NK-92 treated with Interleukin-12 subunit alpha and Interleukin-12 subunit beta, amount 100 ng/mL, for 24 hours (cell line): ENCODE measurements around the gene HTR2B.
"Not testable (repeated sequence)": the region's sequence is repeated elsewhere in the genome, so short reads cannot be mapped to it uniquely, and the experiment has no call there.

Experiments
- DNase-seq: peaks from one replicate; lab custom pipeline; 2025; lab: John Stamatoyannopoulos, UW

The HTR2B gene

DNA sequence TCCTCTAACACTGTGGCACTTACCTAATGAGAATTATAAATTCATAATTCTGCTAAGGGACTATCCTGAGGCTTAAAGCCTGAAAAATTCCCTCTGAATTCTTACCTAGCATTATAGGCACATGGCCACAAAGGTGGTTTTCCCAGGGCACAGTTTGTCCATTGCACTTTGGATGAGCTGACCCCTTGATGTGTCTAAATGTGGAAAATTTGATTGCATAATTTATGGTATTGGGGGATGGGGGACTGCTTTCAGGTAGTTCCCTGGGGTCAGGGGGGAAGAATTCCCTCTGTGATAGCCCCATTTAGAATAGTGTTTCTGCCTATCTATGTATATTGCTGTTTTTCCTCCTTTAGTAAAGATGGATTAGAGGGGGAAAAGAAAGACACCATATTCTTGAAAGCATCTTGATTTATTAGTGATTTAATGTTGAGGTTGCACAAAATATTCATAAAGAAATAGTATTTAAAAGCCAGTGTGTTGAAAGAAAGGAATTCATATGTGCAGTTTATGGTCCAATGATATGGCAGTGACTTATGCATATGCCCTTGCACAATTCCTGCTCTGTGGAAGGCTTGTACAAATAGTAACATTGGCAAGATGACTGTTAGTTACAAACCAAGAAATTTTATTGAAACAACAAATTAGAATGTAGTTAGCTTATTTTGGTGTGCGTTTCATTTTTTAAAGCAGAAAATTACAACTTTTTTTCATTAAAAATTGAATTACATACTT is 8.7 kb upstream of the HTR2B start:
- DNase-seq = no peak

- DNase-seq = no peak
Measured at GRCh38 chr2:231132129-231132528, 7.3 kb upstream of the HTR2B start.

DNA sequence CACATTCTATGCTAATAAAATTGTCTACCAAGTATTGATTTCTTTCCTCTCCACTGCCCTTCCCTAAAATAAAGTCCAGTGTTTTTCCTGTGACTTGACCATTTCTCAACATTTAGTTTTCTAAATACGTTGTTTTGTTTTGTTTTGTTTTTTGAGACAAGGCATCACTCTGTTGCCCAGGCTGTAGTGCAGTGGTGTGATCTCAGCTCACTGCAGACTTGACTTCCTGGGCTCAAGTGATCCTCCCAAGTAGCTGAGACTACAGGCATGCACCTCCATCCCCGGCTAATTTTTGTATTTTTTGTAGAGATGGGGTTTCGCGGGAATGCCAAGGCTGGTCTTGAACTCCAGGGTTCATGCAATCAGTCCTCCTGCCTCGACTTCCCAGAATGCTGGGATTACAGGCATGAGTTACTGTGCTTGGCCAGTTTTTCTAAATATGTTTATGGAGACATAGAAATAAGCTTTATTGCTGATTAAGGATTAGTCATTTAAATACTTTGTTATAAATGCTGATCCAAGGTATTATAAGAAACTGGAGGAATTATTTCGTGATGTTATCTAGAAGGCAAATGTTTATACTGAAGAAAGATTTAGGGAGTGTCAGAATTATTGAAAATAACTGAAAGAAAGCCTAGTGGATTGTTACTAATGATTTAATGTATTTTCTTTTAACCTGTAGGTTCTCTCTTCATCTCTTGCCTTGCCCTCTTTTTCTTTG is 5.7 kb upstream of the HTR2B start:
- no peak for DNase-seq

GRCh38 chr2:231129216-231129615 is 4.4 kb upstream of the HTR2B start:
- DNase-seq = no peak

- DNase-seq = no peak
Measured at GRCh38 chr2:231128541-231128940, 3.7 kb upstream of the HTR2B start.

GRCh38 chr2:231127936-231128335 is 3.1 kb upstream of the HTR2B start:
- DNase-seq = no peak

DNA sequence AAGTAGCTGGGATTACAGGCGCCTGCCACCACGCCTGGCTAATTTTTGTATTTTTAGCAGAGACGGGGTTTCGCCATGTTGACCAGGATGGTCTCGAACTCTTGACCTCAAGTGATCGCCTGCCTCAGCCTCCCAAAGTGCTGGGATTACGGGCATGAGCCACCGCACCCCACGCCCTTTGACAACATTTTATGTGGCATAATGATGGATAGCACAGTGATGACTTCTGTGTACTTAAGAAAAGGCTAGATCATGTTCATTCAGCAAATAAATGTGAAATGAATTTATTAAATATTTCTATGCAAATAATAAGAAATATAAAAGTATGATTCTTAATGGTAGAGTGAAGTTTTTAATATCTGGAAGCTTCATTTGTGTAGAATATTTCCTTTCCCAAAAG is 2.6 kb upstream of the HTR2B start:
- DNase-seq = no peak

- no peak for DNase-seq
Measured at GRCh38 chr2:231126123-231126522, 1.3 kb upstream of the HTR2B start.

DNA sequence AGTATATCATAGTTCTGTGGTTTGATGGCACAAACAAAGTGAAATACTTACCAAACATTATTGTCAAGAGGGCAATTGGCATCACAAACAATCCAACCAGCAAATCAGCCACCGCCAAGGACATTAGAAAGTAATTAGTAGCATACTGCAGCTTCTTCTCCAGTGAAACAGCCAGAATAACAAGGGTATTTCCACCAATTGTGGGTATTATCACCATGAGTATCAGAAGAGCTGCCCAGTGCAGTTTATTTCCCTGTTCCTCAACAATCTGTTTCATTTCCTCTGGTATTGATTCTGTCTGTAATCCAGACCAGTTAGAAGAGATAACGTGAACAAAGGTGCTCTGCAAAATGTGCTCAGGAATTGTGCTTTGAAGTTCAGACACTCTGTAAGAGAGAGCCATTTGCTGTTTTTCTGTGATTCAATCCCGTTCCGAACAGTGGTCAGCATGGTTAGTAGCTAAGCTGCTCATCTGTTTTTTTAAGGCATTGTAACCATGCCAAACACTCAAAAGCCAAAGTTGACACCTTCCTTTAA is 1.4 kb downstream of the HTR2B start:
- DNase-seq = no peak

DNA sequence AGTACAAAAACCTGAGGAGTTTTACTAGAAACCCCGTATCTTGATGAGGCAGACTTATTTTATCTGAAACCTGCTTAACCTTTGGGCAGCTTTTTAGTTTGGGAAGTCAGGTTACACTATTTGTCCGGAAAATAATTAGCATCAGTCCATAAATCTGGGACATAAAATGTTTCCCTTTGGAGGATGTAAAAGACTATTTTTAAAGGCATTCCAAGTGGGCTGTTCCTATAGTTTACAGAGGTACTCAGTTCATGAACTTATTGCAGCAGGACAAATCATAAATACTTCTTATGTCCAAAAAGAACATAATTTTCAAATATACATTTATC is 6.3 kb downstream of the HTR2B start:
- no peak for DNase-seq

GRCh38 chr2:231117922-231118613 is 6.8 kb downstream of the HTR2B start:
- DNase-seq = no peak

DNA sequence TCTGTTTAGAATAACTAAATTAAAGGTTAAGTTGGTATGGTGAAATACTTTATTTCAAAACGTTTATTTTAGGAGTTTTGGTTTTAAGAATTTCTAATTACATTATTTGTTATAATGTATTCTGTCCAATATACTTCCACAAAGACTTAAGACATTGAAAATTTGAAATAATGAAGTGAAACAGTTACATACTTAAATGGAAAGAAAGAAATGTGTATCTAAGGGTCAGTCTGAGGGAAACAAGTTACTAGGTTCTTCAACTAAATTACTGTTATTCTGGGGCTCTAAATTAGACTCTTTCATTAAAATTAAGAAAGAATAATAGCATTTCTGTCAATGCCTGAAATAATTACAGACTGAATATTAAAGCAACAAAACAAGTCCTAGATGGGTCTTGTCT is 7.7 kb downstream of the HTR2B start:
- no peak for DNase-seq

DNA sequence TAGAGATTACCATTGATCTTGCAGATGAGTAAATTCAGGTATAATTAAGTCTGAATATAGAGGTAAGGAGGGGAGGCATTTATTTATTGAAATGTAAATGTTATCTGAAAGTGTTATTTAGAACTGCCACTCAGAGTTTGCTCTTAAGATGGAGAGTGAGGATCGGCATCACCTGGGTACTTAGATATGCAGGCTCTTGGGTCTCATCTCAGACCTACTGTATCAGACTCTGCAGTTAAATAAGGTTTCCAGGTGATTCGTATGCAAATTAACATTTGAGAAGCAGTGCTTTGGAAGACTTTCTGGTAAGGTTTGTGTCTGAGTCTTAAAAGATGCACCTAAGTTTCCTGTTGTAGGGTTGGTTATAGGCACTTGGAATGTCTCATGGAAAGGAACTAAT is 9.2 kb downstream of the HTR2B start:
- DNase-seq = no peak

DNA sequence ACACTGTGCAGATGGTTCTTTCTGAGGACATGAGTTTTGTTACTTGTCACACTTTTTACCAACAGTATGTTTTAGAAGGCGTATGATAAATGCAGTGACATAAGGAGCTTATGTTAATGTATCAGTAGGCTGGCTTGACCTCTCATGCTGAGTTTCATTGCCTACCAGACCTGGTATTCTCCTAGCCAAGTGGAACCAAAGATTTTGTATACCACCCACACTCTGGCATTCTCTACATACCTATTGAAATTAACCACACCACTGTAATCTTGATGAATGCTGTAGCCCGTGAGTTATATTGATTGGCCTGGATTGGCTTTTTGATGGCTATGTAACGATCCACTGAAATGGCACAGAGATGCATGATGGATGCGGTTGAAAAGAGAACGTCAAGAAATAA is 11.4 kb downstream of the HTR2B start:
- no peak for DNase-seq

DNA sequence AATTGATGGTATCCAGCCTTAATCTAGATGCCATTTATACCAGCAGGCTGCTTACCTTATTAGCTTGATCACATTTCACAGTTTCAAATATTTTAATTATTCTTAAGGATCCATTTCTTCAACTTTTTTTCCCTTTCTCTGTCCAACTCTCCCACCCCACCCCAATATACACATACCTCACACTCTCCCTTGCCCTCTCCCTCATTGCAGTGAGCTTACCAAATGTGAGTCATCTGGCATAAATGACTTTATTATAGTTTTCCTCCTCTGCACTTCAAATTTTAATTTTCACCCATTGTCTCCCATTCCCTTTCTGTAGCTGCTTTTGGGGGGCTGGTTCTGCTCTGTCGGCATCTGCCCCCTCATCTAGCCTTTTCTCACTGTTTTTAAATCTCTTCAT is 12.9 kb downstream of the HTR2B start:
- no peak for DNase-seq

DNA sequence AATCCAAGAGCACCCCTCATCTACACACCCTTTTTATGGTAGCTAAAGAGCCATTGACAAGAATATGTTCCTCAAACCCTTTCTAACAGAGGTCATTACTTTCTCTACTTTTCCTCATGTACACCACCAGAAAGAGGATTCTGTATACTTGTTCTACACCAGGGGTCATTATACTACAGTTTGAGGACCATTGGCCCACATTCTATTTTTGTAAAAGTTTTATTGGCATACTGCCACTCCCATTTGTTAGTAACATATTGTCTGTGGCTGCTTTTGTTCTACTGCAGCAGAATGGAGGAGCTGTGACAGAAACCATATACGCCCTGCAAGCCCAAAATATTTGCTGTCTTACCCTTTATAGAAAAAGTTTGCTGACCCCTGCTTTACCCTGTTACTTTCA is 14.3 kb downstream of the HTR2B start:
- DNase-seq = no peak

DNA sequence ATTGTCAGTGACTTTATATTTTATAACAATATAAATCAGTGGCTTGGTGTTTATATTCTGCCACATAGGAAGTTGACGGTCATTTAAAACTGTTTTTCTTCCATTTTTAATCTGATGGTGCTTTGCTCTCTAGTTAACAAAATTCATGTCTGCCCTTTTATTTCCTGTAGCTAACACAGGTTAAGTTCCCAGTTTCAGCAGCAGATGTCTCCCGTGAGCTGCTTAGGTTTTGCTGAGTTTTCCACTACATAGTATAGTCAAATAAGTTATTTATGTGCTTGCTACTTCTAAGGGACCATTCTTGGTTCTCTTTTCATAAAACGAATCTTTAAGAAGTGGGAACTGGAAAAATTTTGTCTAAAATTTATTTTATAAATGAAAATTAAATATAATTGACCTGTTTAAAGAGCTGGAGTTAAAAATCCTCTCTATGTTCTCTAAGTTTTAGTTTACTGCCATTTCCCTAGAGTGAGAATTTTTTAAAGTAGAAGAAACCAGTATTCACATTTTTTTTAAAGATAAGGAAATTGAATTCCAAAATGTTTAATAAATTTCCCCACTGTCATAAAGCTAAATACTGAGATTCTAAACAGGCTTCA is 20.6 kb downstream of the HTR2B start:
- DNase-seq = peak; percentile 17

DNA sequence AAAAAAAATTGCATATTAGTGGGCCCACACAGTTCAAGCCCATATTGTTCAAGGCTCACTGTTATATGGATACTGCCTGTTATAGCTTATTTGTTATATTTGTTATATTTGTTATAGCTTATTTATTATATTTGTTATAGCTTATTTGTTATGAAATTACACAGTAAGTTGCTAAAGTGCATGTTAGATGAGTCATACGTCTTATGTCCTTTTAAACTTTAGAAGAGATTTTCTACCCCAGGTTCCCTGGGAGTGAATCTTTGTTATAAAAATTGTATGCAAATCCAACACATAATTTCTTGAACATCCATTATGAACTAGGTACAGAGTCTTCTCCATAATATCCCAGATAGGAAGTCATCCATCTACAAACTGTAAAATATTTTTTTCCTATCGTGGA is 22.1 kb downstream of the HTR2B start:
- no peak for DNase-seq

GRCh38 chr2:231100990-231101389 is 23.9 kb downstream of the HTR2B start:
- no peak for DNase-seq

DNA sequence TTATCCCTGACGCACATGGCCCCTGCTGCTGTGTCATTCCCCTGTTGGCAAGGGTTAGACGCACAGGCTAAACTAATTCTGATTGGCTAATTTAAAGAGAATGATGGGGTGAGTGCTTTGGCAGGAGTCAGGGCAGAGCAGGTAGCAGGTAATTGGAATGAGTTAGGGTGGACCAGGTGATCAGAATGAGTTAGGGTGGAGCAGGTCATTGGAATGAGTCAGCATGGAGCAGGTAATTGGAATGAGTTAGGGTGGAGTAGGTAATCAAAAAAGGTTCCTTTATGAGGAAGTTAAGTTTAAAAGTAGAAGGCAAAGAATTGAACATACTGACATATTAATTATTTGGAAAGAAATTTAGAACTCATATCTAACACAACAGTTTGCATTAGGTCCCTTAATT is 24.5 kb downstream of the HTR2B start:
- not testable (repeated sequence) for DNase-seq

DNA sequence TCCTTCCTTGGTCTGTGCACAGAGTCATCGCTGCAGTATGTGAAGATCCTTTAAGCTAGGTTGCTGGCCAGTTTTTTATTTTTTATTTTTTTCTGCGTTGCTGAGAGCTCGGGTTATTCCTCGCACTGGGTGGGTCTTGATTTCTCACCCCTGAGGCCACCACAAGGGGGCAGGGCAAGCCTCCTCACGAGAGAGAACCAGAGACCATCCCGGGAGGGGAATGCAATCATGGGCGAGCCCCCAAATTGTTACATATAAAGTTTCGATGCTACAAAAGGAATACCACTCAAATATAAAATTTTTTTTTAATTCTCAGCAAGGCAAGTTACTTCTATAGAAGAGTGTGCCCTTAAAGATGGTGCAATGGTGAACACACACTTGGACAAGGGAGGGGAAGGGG is 24.9 kb downstream of the HTR2B start:
- no peak for DNase-seq

- no peak for DNase-seq
Measured at GRCh38 chr2:231094736-231095346, 30.0 kb downstream of the HTR2B start.
